Spleen (tissue), 11 donors: ENCODE measurements around the gene PNMA8C. TPM values are rescaled to one million over a fixed set of nuclear protein-coding genes. Genes with fewer than 3 reads are reported as not detected.
A peak's percentile ranks its signal among the peaks of the same experiment; 100 is the strongest.
"Not testable (repeated sequence)": the region's sequence is repeated elsewhere in the genome, so short reads cannot be mapped to it uniquely, and the experiment has no call there.

Source experiments
- DNase-seq: peaks from one replicate; pipeline ENCODE4 v3.0.0-alpha.2; 2020
- H3K27ac ChIP-seq, 8 donors: fragments of 200-600 bp; sonication (generic) in 7 of 8; 1 replicate in 4 of 8; 2 replicates in 4 of 8; pipeline versions ENCODE4 v1.5.0 to v1.8.0; 2016 to 2021; ENCODE audit warnings: inconsistent platforms in 4 of 8, mild to moderate bottlenecking in 4 of 8, moderate library complexity in 1 of 8
- H3K27me3 ChIP-seq, 7 donors: fragments of 200-600 bp; sonication (generic) in 6 of 7; replicated peaks in 1 of 7; 1 replicate in 4 of 7; 2 replicates in 3 of 7; pipeline versions ENCODE4 v1.5.0 to v1.8.0; 2016 to 2021; ENCODE audit warnings: inconsistent platforms in 3 of 7, mild to moderate bottlenecking in 1 of 7
- H3K36me3 ChIP-seq, 6 donors: fragments of 200-600 bp; sonication (generic) in 5 of 6; 1 replicate in 4 of 6; 2 replicates in 2 of 6; pipeline versions ENCODE4 v1.5.0 to v1.8.0; 2016 to 2021; ENCODE audit warnings: inconsistent platforms in 2 of 6
- H3K4me1 ChIP-seq, 6 donors: fragments of 200-600 bp; sonication (generic) in 5 of 6; 1 replicate in 3 of 6; 2 replicates in 3 of 6; pipeline versions ENCODE4 v1.5.0 to v1.8.0; 2016 to 2021; ENCODE audit warnings: inconsistent platforms in 3 of 6
- H3K4me3 ChIP-seq, 8 donors: fragments of 200-600 bp; sonication (generic) in 7 of 8; 1 replicate in 4 of 8; 2 replicates in 4 of 8; pipeline versions ENCODE4 v1.5.0 to v1.8.0; 2016 to 2021; ENCODE audit warnings: inconsistent platforms in 4 of 8, mild to moderate bottlenecking in 4 of 8, moderate library complexity in 2 of 8
- H3K9me3 ChIP-seq, 8 donors: fragments of 200-600 bp; sonication (generic) in 7 of 8; 1 replicate in 4 of 8; 2 replicates in 4 of 8; pipeline versions ENCODE4 v1.5.0 to v1.8.0; 2016 to 2021; ENCODE audit warnings: inconsistent platforms in 4 of 8
- CTCF ChIP-seq, 11 experiments: fragments of 200-600 bp in 7 of 11; fragments of 450-650 bp in 4 of 11; sonication (generic) in 4 of 11; IDR thresholded peaks in 8 of 11; conservative IDR thresholded peaks in 3 of 11; 1 replicate in 7 of 11; 2 replicates in 4 of 11; pipeline versions ENCODE4 v1.4.0 to v1.8.0; 2016 to 2021; ENCODE audit warnings: antibody characterized with exemption in 11 of 11, inconsistent platforms in 4 of 11, mild to moderate bottlenecking in 1 of 11
- POLR2A ChIP-seq, 3 donors: fragments of 450-650 bp; IDR thresholded peaks; one replicate each; pipeline ENCODE4 v1.5.1; 2017; ENCODE audit warnings: antibody characterized with exemption in 3 of 3, mild to moderate bottlenecking in 1 of 3
- POLR2AphosphoS5 ChIP-seq, 3 donors: sonication (generic); formaldehyde crosslinking; IDR thresholded peaks; one replicate each; pipeline ENCODE4 v1.5.1; 2017; ENCODE audit warnings: antibody characterized with exemption in 3 of 3
- WGBS, 5 donors: extraction: QIAGEN DNeasy Blood & Tissue Kit in 3 of 5; methylation state at CpG; one replicate each; pipeline versions ENCODE4 v1.1.5 to v1.1.7; 2013 to 2018; 5-methylcytosine and 5-hydroxymethylcytosine counted together
- intact Hi-C: fragments of 100-400 bp; cut with DNase I; formaldehyde crosslinking; loops from one replicate; pipeline ENCODE4 v1.15.0; 2023; ENCODE audit warnings: low total_unique reads
- polyA plus RNA-seq, 3 donors: library from polyadenylated mRNA; stranded (reverse); fragments of 200-250 nt; gene quantifications; one replicate each; pipeline ENCODE4 v1.2.1, GENCODE V29; 2013
- total RNA-seq, 7 donors: library from RNA; depleted of rRNA in 3 of 7; stranded (reverse); fragments of >200 nt in 3 of 7; fragmentation: NEBNext Ultra II Directional in 4 of 7; extraction: Animal tissue kit (Norgen Biotek cat#: 25700) in 4 of 7; gene quantifications; one replicate each; pipeline versions ENCODE4 v1.1.0 to v1.2.1, GENCODE V29; 2016 to 2021
- donor health status: healthy with polysubstance abuse.
- donor health status: DM: no; HTN: no; CAD: no; lungs with moderate emphysema.
- donor health status: DM: no; HTN: no; CAD: no.
- donor health status: Bipolar disorder and iron deficiency.
- donor health status: healthy.
- donor health status: DM: no; HTN: no; CAD: no.
- donor health status: DM: yes; HTN: yes; CAD: no.

Gene PNMA8C
- total and polyA plus RNA-seq, 10 donors, result 0.03 TPM; not detected in 9

- intact Hi-C loops, result no loop called here
- H3K4me3 ChIP-seq, result peak overlapping the region in 5 of 8 donors; percentile 23 to 50 (median 24)
- H3K27me3 ChIP-seq, result peaks cover 0 to 98% (median 46%) of the 10 kb centered on the region in 7 donors
Observed at GRCh38 chr19:46404753-46405468, 23.8 kb downstream of the PNMA8C start.

GRCh38 chr19:46404055-46404752 lies 24.5 kb downstream of the PNMA8C start:
- Histone ChIP-seq H3K36me3 (no peaks in the 10 kb centered on the region), H3K27ac (peak overlapping the region in 3 of 8 donors; percentile 32 to 44 (median 42)), H3K9me3 (no peaks in the 10 kb centered on the region), H3K27me3 (peaks cover 0 to 98% (median 46%) of the 10 kb centered on the region in 7 donors), H3K4me3 (peak overlapping the region; percentile 12 to 50 (median 24)), H3K4me1 (peaks cover 6 to 37% (median 20%) of the 10 kb centered on the region in 6 donors)
- DNase-seq, result peak; percentile 61
- 2 to 12% (median 3%) methylated on average over 23 to 36 of the region's 36 CpGs for WGBS, 5 donors
- TF ChIP-seq POLR2AphosphoS5 (IDR thresholded peaks at IDR 0.05), result peak in 1 of 3 donors; percentile 44
- TF ChIP-seq CTCF (IDR thresholded peaks at IDR 0.05 in 8 of 11, conservative IDR thresholded peaks at IDR 0.05 in 3 of 11), result peak in 3 of 11 experiments; percentile 11 to 30 (median 21)
- TF ChIP-seq POLR2A (IDR thresholded peaks at IDR 0.05), result no peak
- intact Hi-C loops, result no loop called here

More at GRCh38 chr19:46404753-46405468, 23.8 kb downstream of the PNMA8C start:
- Histone ChIP-seq H3K9me3 (no peaks in the 10 kb centered on the region), H3K36me3 (no peaks in the 10 kb centered on the region), H3K27ac (peak overlapping the region in 2 of 8 donors; percentile 42 to 44), H3K4me1 (peaks cover 6 to 39% (median 20%) of the 10 kb centered on the region in 6 donors)
- no peak for TF ChIP-seq POLR2A (IDR thresholded peaks at IDR 0.05)
- no peak for TF ChIP-seq CTCF (IDR thresholded peaks at IDR 0.05 in 8 of 11, conservative IDR thresholded peaks at IDR 0.05 in 3 of 11)
- TF ChIP-seq POLR2AphosphoS5 (IDR thresholded peaks at IDR 0.05), result no peak
- peak; percentile 45 for DNase-seq
- 22 to 25% (median 24%) methylated on average over 38 to 41 of the region's 41 CpGs for WGBS, 5 donors

- Histone ChIP-seq H3K27me3 (peaks cover 0 to 98% (median 40%) of the 10 kb centered on the region in 7 donors), H3K36me3 (no peaks in the 10 kb centered on the region), H3K4me3 (no peak overlapping the region), H3K27ac (no peak overlapping the region), H3K9me3 (no peaks in the 10 kb centered on the region), H3K4me1 (peaks cover 6 to 30% (median 20%) of the 10 kb centered on the region in 6 donors)
- no peak for TF ChIP-seq POLR2A (IDR thresholded peaks at IDR 0.05)
- no peak for TF ChIP-seq POLR2AphosphoS5 (IDR thresholded peaks at IDR 0.05)
- no peak for TF ChIP-seq CTCF (IDR thresholded peaks at IDR 0.05 in 8 of 11, conservative IDR thresholded peaks at IDR 0.05 in 3 of 11)
- WGBS, 5 donors, result 87 to 91% (median 90%) methylated on average over 11 of the region's 11 CpGs
- peak; percentile 46 for DNase-seq
- intact Hi-C loops, result no loop called here
Observed at GRCh38 chr19:46402725-46403124, 26.0 kb downstream of the PNMA8C start.

- WGBS, 5 donors, result 86 to 93% (median 92%) methylated on average over 14 of the region's 14 CpGs
- H3K9me3 ChIP-seq, H3K27ac ChIP-seq, H3K4me3 ChIP-seq, H3K36me3 ChIP-seq: not testable (repeated sequence)
- DNase-seq, result peak; percentile 24
- Histone ChIP-seq H3K4me1 (peaks cover 0 to 23% (median 3%) of the 10 kb centered on the region in 6 donors), H3K27me3 (peaks cover 0 to 50% (median 8%) of the 10 kb centered on the region in 7 donors)
- intact Hi-C loops, result loop anchor here (10.0 kb wide), 1 partner anchor 117 kb away; no protein-coding TSS in a partner anchor
Observed at GRCh38 chr19:46397801-46398479, 30.8 kb downstream of the PNMA8C start.
